SIG-M5 (cell line): ENCODE data around the gene RNF2.
"Not testable (repeated sequence)": the region's sequence is repeated elsewhere in the genome, so short reads cannot be mapped to it uniquely, and the experiment has no call there.

Experiments used
- DNase-seq: peaks from one replicate; lab custom pipeline; 2025; lab: John Stamatoyannopoulos, UW

The RNF2 gene

GRCh38 chr1:185050823-185051451 lies 5.6 kb downstream of the RNF2 start:
- no peak for DNase-seq

- DNase-seq: no peak
Measured at GRCh38 chr1:185053204-185053603, 7.8 kb downstream of the RNF2 start.

DNA sequence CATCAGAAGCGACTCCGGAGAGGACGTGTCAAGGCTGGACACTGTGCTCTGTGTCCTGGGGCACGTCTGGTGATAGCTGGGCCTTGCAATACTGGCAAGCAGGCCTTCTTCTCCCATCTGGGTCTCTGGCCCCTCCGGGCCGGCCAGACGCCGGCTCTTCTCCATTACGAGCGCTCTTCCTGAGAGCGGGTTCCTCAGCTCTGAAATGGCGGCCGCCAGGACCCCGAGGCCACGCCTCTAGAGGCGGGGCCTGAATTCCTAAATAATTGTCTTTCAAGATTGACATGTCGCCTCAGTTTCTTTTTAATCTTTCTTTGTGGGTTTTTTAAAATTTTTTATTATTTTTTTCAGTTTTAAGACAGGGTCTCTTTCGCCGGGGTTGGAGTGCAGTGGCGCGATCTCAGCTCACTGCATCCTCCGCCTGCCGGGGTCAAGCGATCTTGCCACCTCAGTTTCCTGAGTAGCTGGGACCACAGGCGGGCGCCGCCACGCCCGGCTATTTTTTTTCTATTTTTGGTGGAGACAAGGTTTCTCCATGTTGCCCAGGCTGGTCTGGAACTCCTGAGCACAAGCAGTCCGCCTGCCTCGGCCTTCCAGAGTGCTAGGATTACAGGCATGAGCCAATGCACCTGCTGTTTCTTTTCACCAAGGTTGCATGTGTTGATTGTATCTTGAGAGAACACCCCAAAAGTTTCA lies 9.2 kb downstream of the RNF2 start:
- no peak for DNase-seq

DNA sequence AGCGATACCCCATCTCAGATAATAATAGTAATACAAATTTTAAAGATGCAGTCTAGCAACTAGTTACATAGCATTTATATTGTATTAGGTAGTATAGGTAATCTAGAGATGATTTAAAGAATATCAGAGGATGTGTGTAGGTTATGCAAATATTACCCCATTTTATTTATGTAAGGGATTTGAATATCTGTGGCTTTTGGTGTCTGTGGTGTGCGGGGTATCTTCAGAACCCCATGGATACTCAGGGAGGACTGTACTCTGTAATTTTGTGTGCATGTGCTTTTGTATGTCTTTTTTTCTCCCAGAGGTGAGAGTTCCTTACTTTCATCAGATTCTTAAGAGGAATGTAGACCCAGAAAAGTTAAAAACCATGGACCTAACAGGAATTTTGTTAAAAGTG lies 12.8 kb downstream of the RNF2 start:
- no peak for DNase-seq

GRCh38 chr1:185058876-185059275 lies 13.5 kb downstream of the RNF2 start:
- no peak for DNase-seq

DNA sequence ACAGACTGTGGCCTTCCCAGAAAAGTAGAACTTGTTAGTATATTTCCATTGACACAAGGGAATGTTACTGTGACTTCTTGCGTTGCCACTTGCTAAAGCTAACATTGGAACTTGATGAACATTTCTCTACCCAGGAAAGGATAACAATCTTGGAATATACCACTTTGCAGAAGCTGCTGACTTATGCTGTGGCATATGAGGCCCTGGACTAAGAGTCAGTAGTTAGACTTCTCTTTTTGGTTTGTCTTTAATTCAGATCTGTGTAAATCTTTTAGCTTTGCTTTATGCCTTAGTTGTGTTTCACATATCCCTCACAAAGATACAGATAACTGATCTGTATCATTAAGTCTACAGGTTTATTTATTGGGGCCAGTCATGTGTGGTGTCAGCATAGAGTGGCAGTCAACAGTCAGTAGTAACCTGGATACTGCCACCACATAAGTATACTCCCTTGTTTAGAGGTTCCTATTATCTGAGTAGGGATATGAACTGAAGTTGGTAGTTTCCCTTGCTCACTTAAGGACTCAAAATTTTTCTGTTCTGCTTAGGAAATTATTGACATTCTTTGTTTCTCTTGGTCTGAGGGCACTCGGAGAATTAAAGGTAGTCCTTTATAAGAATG lies 14.7 kb downstream of the RNF2 start:
- no peak for DNase-seq

- DNase-seq: no peak
Measured at GRCh38 chr1:185062710-185063370, 17.5 kb downstream of the RNF2 start.

DNA sequence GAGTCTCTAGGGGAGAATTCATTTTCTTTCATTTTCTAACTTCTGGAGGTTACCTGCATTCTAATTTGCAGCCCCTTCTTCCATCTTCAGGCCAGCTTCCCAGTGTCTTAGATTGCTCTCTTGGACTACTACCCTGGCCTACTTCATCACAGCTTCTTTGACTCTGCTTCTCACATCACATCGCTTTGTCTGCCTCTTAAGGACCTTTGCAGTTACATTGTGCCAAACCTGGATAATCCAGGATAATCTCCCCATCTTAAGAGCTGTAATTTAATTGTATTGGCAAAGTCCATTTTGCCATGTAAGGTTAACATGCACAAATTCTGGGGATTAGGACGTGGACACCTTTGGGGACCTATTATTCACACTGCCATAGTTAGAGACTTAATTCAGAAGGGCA lies 18.4 kb downstream of the RNF2 start:
- no peak for DNase-seq

DNA sequence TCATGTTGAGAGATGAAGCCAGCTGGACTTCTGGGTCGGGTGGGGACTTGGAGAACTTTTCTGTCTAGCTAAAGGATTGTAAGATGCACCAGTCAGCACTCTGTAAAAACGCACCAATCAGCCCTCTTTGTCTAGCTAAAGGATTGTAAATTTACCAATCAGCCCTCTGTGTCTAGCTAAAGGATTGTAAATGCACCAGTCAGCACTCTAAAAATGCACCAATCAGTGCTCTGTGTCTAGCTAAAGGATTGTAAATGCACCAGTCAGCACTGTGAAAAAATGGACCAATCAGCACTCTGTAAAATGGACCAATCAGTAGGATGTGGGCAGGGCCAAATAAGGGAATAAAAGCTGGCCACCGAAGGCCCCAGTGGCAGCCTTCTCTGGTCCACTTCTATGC lies 19.6 kb downstream of the RNF2 start:
- not testable (repeated sequence) for DNase-seq

GRCh38 chr1:185066181-185066580 lies 20.8 kb downstream of the RNF2 start:
- DNase-seq: no peak

GRCh38 chr1:185068341-185068740 lies 23.0 kb downstream of the RNF2 start:
- no peak for DNase-seq

GRCh38 chr1:185069202-185069772 lies 23.9 kb downstream of the RNF2 start:
- no peak for DNase-seq

- no peak for DNase-seq
Measured at GRCh38 chr1:185070051-185070450, 24.7 kb downstream of the RNF2 start.

GRCh38 chr1:185073725-185074124 lies 28.4 kb downstream of the RNF2 start:
- DNase-seq: no peak

DNA sequence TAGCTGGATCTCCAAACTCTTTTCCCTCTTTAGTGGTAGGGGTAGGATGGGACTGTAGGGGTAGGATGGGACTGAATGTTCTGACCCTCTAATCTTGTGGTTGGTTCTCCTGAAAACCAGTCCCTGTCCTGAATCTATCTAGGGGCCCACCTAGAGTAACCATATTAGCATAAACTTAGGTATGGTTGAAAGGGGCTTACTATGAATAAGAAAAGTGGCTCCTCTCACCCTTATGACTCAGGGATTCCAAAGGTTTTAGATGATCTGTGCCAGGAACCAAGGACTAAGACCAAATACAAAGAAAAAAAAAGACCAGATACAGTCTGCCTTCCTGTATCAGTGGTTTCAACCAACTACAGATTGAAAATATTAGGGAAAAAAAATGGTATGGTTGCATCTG lies 28.9 kb downstream of the RNF2 start:
- no peak for DNase-seq

DNA sequence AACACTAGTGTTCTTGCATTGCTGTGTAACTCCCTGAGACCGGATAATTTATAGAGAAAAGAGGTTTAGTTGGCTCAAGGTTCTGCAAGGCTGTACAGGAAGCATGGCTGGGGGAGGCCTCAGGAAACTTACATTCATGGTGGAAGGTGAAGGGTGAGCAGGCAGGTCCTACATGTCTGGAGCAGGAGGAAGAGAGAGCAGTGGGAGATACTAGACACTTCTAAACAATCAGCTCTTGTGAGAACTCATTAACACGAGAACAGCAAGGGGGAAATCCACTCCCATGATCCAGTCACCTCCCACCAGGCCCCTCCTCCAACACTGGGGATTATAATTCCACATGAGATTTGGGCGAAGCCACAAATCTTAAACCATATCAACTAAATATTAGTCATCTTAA lies 30.1 kb downstream of the RNF2 start:
- no peak for DNase-seq

DNA sequence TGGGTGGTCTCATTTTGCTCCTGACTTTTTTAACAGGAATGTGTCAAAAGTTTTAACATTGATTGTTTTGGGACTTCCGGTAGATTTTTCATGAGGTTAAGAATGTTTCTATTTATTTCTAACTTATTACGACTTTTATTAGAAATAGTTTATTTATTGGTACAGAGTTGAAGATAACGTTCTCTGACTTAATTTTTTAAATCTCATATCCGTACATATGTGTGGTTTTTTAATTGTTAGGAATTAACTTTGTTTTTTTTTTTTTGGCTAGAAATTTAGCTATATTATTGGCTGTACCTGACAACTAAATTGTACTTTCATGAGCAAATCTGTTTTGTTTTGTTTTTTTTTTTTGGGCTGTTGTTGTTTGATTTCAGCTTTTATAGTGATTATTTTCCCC lies 32.0 kb downstream of the RNF2 start:
- DNase-seq: no peak

GRCh38 chr1:185080422-185080821 lies 35.1 kb downstream of the RNF2 start:
- no peak for DNase-seq

GRCh38 chr1:185083818-185084217 lies 38.5 kb downstream of the RNF2 start:
- no peak for DNase-seq

DNA sequence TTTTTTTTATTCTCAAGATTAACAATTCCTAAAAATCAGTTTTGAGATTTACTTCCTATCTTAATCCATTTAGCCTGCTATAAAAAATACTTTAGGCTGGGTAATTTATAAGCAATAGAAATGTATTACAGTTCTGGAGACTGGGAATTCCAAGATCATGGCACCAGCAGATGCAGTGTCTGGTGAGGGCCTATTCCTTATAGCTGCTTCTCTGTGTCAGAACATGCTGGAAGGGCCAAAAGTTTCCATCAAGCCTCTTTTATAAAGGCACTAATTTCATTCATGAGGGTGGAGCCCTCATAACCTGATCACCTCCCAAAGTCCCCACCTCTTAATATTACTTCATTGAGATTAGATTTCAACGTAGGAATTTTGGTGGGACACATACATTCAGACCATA lies 41.7 kb downstream of the RNF2 start:
- DNase-seq: no peak

- DNase-seq: no peak
Measured at GRCh38 chr1:185087746-185088145, 42.4 kb downstream of the RNF2 start.

DNA sequence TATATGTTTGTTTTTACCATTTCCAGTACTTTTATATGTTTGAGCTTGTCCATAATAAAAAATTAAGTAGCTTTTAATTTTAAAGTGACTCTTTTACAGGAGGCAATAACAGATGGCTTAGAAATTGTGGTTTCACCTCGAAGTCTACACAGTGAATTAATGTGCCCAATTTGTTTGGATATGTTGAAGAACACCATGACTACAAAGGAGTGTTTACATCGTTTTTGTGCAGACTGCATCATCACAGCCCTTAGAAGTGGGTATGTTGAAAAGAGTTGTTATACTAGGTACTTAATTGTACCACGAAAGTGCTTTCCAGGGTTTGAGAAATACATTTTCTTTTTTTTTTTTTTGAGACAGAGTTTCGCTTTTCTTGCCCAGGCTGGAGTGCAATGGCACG lies 46.1 kb downstream of the RNF2 start:
- DNase-seq: no peak

GRCh38 chr1:185094761-185095160 lies 49.4 kb downstream of the RNF2 start:
- no peak for DNase-seq
